Measurements from ENCODE around the gene FBXO10.
"Not testable (repeated sequence)": the region's sequence is repeated elsewhere in the genome, so short reads cannot be mapped to it uniquely, and the experiment has no call there.

- not testable (repeated sequence) for TF ChIP-seq CTCF (IDR thresholded peaks at IDR 0.05 in 4 of 5, conservative IDR thresholded peaks at IDR 0.05 in 1 of 5); POLR2A (IDR thresholded peaks at IDR 0.05)
These were observed 61.8 kb downstream of the FBXO10 start for GRCh38 chr9:37514415-37514814.

All from gastrocnemius medialis (tissue), 4 donors.